GM12891 (cell line): Measurements from ENCODE around the gene TDRD7.

Source experiments
- POLR2A ChIP-seq: IDR thresholded peaks from 2 replicates; pipeline ENCODE4 v1.6.1; 2011; ENCODE audit warnings: low read depth, low read length, control low read depth
- SPI1 ChIP-seq: IDR thresholded peaks from 2 replicates; pipeline ENCODE4 v1.6.1; 2011; ENCODE audit warnings: low read depth, low read length, control low read depth

DNA sequence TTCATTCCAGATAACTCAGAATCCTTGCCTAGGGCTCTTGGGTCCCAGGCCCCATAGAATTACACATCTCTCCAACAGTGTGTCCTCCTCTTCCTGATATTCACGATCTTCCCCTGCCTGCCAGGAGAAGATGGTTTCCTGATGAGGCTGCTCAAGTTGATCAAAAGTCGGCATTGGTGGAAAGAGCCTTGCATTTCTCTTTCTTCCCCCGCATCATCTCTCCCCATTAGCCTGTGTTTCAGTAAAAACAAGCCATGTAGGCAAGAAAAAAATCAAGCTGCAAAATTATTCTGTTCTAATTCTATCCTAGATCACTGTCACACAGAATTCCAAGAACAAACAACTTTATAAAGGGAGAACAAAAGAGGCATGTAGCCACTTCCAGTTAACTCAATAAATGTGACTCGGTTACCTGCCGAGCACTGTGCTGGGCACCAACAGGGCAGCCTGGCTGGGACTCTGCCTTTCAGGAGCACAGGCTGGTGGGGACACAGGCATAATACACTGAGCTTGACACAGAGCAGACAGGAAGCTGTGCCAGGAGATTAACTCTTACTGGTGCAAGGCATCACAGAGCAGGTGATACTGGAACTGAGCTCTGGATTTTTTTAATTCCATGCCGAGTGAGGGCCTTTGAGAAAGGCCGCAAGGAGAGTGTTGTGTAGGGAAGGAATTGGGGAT, 115.1 kb downstream of the TDRD7 start:
- TF ChIP-seq POLR2A (no peak), SPI1 (no peak)
